Activated CD4-positive, alpha-beta T cell treated with anti-CD3 and anti-CD28 coated beads, Interleukin-2, amount 50 U/mL, for 4 hours (primary cell): Measurements from ENCODE around the gene CHSY3.

Experiments used
- DNase-seq, 2 experiments: peaks; one replicate each; pipeline ENCODE4 v3.0.0-alpha.2; 2020

The CHSY3 gene

DNA sequence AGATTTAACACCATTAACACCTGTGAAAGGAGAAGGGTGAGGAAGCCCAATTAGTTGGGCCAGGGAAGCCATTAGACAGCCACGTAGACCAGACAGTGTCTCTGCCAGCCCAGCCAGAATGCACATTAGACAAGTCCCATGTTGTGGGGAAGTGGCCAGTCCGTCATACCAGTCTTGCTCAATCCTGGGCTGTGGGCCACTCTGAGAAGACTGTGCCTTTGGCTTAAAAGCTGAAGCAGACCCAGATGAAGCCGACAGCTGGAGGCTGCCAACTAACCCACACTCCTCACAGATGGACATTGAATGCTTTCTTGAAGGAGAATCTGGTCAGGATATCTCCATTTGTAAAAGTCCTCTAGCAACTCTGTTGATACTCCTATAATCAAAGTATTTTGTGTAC lies 128.5 kb downstream of the CHSY3 start:
- DNase-seq = no peak

GRCh38 chr5:130034566-130035210 lies 130.4 kb downstream of the CHSY3 start:
- no peak for DNase-seq

GRCh38 chr5:130035388-130035787 lies 131.1 kb downstream of the CHSY3 start:
- DNase-seq = no peak

DNA sequence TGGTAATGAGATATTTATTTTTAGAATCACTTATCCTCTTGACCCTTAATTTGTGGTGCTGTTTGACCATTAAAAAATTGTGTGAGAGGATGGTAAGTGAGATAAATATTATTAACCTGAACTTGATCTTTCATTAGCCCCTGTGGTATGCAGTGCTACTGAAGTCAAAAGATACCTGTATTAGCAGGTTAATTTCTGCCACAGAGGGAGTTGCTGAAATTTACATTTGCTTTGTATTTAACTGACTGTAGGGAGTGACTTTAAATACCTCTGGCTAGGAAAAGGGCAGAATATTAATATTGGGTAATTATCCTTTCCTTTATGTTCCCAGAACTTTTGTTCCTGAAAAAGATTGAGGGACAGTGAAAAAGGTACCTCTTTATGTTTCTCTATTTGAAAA lies 133.6 kb downstream of the CHSY3 start:
- no peak for DNase-seq

DNA sequence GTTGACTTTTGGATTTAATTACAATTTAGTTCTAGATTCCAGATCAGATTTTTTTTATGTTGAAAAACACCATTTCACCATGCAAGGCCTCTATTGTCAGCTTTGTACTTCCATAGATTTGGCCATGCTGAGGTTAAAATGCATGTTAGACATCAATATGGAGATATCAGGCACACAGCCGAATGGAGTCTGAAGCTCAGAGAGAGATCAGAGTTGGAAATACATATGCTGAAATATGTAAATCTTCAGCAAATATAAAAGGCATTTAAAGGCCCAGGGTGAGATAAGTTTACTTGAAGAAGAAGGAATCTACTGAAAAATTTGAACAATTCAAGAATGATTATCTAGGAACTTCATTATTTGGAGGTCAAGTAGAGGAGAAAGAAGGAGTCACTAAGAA lies 139.6 kb downstream of the CHSY3 start:
- no peak for DNase-seq

DNA sequence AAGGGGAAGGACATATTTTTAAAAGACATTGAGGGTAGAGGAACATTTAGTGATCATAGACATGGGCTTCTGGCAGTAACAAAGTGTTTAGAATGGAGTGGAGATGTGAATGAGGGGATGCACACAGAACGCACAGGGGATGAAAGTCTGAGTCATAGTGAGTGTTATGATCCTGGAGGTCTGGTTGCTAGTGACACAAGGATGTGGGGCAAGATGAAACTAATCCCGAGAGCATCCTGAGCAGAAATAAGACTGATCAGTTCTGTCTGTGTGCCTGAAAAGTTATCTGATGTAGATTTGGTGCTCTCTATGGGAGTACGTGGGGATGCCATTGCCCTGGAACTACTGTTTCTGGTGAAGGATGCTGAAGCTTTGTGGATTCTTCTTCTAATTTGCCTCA lies 141.1 kb downstream of the CHSY3 start:
- no peak for DNase-seq

DNA sequence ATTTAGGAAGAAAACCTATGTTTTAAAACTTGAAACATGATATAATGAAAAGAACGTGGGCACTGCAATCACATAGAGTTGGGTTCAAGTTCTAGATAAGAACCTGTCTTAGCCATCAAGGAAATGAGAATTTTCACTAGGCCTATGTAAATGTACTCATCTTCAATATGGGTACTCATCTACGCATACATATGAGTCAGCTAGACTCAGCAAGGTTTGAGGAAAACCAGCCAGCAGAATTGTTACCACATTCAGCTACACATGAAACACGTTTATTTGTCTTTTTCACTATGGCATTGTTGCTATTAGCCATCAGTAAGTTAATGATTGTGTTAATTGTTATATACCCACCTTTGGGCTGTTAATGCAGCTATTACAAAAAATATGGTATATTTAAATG lies 146.3 kb downstream of the CHSY3 start:
- DNase-seq = no peak

DNA sequence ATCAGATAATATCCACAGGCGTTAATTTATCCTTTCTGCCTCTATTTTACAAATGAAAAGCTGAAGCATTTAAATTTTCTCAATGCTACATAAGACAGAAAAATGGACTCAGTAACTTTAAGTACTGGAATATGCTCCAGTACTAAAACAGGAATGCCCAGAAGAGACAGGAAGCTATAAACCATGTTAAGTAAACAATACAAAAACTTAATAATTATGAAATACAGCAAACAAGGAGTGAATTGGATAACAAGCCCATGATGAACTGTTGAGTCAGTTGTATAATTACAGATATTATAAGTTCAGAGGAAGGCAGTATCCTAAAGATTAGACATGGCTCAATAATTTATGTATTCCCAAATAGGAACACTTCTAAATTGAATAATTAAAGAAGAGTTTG lies 148.5 kb downstream of the CHSY3 start:
- no peak for DNase-seq

GRCh38 chr5:130055572-130055971 lies 151.3 kb downstream of the CHSY3 start:
- no peak for DNase-seq

GRCh38 chr5:130061746-130062145 lies 157.5 kb downstream of the CHSY3 start:
- no peak for DNase-seq

- no peak for DNase-seq
These were observed 159.3 kb downstream of the CHSY3 start for GRCh38 chr5:130063603-130064002.

DNA sequence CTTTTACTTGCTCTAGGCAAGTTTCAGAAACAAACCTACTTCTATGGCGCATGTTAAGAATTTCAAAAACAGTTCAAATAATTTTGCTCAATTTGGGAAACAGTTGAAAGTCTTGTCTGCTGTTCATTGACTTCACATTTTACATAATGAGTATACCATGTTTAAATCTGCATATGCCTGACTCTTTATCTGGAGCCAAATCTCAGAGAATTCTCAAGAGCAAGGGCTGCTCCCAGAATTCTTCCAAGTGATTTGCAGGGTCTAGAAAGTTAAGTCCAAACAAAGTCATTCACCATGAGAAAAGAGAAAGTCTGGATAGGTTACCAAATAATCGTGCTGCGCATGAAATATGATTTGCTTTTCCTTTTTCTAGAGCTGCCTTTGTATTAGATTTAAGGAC lies 160.2 kb downstream of the CHSY3 start:
- DNase-seq = no peak

GRCh38 chr5:130065617-130066016 lies 161.4 kb downstream of the CHSY3 start:
- DNase-seq = no peak

DNA sequence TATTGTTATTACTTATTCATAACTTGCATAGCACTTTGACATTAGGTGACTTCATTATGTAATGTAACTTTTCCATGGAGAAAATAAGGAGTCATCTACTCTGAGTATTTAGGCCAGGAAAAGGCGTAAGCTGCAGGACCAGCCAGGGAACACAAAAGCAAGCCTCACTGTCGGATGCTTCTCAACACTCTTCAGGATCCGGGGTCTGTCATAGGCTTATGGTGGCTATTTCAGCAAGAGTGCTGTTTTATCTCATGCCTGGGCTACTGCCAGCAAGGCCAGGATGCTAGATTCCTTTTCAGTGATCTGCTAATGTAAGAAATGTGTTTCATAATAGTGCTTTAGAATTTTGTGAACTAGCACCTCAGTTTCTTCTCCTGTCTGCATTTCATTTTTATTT lies 162.4 kb downstream of the CHSY3 start:
- no peak for DNase-seq

DNA sequence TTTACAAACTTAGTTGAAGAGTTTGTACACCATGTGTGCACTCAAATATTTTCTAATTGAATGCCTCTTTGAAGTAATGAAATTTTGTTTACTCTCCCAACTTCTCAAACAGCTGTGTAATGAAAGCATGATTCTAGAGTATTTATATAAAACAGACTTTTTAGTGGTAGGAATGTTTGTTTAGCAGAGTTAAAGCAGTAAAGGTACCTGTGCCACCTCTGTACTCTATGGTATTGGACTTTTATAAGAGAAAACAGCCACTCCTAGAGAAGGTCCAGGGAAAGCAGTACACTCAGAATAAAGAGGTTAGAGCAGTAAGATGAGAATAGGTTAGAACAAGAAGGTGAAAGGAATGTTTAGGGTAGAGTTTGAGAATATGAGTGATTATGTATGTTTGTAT lies 163.1 kb downstream of the CHSY3 start:
- DNase-seq = no peak

DNA sequence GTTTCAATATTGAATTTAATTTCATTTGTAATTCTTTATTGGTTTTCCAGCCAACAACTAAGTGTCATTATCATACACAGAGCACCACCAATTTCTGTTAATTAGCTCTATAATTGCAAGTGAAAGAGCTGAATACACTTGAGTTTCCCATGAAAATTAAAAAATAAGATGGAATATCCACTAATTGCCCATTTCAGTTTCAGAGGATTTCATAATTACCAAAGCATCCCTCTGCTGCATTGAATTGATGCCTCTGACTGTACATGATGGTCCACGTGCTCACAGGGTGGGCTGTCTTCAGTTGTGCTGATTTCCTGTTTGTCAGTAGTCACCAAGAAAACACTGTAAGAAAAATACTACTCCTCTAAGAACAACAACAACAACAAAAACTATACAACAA lies 163.8 kb downstream of the CHSY3 start:
- no peak for DNase-seq

DNA sequence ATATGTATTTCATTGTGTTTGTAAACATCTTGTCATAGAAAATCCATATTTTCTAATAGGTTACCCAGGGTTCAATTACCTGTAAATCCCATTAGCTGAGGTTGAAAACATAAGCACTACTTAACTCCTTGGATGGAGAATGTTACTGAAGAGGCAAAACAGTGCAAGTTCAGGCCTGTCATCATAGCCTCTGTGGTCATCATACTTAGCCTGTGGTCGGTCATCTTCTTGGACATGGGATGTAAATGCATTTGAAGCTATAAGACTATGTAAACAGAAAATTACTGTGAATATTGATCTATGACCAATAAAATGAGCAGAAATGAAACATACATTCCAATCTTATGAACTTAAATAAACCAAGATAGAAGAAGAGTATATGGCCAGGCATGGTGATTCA lies 164.7 kb downstream of the CHSY3 start:
- no peak for DNase-seq

- no peak for DNase-seq
These were observed 170.6 kb downstream of the CHSY3 start for GRCh38 chr5:130074820-130075219.

DNA sequence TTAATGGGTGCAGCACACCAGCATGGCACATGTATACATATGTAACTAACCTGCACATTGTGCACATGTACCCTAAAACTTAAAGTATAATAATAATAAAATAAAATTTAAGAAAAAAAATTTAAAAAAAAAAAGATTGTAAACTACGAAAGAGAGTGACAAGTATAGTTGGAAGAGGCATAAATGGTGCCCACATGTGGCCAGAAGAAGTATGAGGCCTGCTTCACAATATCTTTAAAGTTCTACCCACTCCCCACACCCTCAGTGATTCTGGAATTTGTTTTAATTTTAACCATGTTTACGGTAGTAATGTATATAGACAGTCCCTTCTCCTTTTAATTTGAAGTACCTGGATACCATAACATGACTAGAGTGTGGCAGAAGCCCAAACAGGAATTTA lies 172.7 kb downstream of the CHSY3 start:
- DNase-seq = no peak

GRCh38 chr5:130078661-130079060 lies 174.4 kb downstream of the CHSY3 start:
- no peak for DNase-seq

DNA sequence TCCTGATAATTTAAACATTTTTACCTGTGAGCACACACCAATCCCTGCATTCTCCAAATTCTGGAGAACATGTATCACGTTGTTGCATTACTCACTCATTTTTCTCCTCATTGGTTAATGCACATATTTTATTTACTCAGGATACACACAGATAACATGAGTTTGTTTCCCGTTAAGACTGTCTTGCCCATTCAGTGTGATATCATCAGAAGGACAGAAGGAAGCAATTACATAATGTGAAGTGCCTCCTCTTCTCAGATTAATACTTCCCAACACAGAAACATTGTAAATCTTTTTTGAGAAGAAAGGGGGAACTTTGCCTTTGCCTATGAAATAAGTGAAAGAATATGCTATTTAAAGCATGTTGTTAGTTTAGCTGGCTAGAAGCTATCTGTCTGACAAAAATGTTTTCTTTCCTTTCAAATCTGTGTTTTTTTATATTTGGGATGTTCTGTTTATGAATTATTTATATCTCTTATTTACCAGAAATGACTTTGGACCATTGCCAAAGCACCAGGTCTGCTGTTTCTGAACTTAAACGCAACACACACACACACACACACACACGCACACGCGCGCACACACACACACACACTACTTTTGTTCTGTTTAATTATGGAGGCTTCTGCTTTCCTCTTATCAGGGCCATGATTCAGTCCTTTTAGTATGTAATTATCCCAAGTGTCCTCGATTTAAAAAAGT lies 186.5 kb downstream of the CHSY3 start:
- DNase-seq = no peak

- DNase-seq = no peak
These were observed 188.7 kb downstream of the CHSY3 start for GRCh38 chr5:130092991-130093390.

- no peak for DNase-seq
These were observed 192.2 kb downstream of the CHSY3 start for GRCh38 chr5:130096483-130096882.

- no peak for DNase-seq
These were observed 194.7 kb downstream of the CHSY3 start for GRCh38 chr5:130099008-130099407.

- DNase-seq = no peak
These were observed 198.1 kb downstream of the CHSY3 start for GRCh38 chr5:130102375-130102774.
